Astrocyte (in vitro differentiated cells and primary cell): ENCODE results near the gene TMEM33. TPM values are rescaled to one million over a fixed set of nuclear protein-coding genes. Genes with fewer than 3 reads are reported as not detected.

Experiments used
- DNase-seq: peaks from one replicate; pipeline ENCODE4 v3.0.0-alpha.2; 2010; ENCODE audit warnings: low read depth
- FAIRE-seq: peaks from 2 replicates; lab custom pipeline; 2011; peaks lifted over from hg19 to GRCh38; lab: Jason Lieb, UNC
- H2AFZ ChIP-seq: 2 replicates; pipeline ENCODE4 v1.6.0; 2012; ENCODE audit warnings: low read depth, low read length, inconsistent platforms
- H3K27ac ChIP-seq: 2 replicates; pipeline ENCODE4 v1.5.1; 2011; ENCODE audit warnings: low read depth, low read length, inconsistent platforms
- H3K27me3 ChIP-seq: 2 replicates; pipeline ENCODE4 v1.6.0; 2011; ENCODE audit warnings: low read length, inconsistent platforms; ENCODE audit not compliant: insufficient read depth
- H3K36me3 ChIP-seq: 2 replicates; pipeline ENCODE4 v1.5.1; 2011; ENCODE audit warnings: low read length, inconsistent platforms; ENCODE audit not compliant: insufficient read depth
- H3K4me1 ChIP-seq: 2 replicates; pipeline ENCODE4 v1.5.1; 2011; ENCODE audit warnings: low read length, inconsistent platforms; ENCODE audit not compliant: insufficient read depth
- H3K4me2 ChIP-seq: 2 replicates; pipeline ENCODE4 v1.6.0; 2012; ENCODE audit warnings: low read length, inconsistent platforms
- H3K4me3 ChIP-seq: 2 replicates; pipeline ENCODE4 v1.5.1; 2011; ENCODE audit warnings: low read depth, mild to moderate bottlenecking, low read length, inconsistent platforms; ENCODE audit not compliant: insufficient read depth
- H3K79me2 ChIP-seq: 2 replicates; pipeline ENCODE4 v1.6.0; 2012; ENCODE audit warnings: mild to moderate bottlenecking, low read length, inconsistent platforms; ENCODE audit not compliant: insufficient read depth
- H3K9ac ChIP-seq: 2 replicates; pipeline ENCODE4 v1.6.0; 2012; ENCODE audit warnings: mild to moderate bottlenecking, low read length, inconsistent platforms
- H3K9me3 ChIP-seq: 2 replicates; pipeline ENCODE4 v1.5.1; 2012; ENCODE audit warnings: low read depth, mild to moderate bottlenecking, low read length, inconsistent platforms; ENCODE audit not compliant: insufficient read depth
- H4K20me1 ChIP-seq: 2 replicates; pipeline ENCODE4 v1.6.0; 2012; ENCODE audit warnings: low read length, inconsistent platforms; ENCODE audit not compliant: insufficient read depth
- H3K27ac Mint-ChIP-seq: one replicate; pipeline ENCODE4 v1.8.0; 2021; ENCODE audit warnings: mild to moderate bottlenecking, mixed read lengths; ENCODE audit not compliant: unreplicated experiment
- H3K27me3 Mint-ChIP-seq: one replicate; pipeline ENCODE4 v1.8.0; 2021; ENCODE audit warnings: low read depth, mixed read lengths; ENCODE audit not compliant: unreplicated experiment
- H3K36me3 Mint-ChIP-seq: one replicate; pipeline ENCODE4 v1.8.0; 2021; ENCODE audit warnings: low read depth, mixed read lengths; ENCODE audit not compliant: unreplicated experiment
- H3K4me1 Mint-ChIP-seq: one replicate; pipeline ENCODE4 v1.8.0; 2021; ENCODE audit warnings: low read depth, mixed read lengths; ENCODE audit not compliant: unreplicated experiment
- H3K4me3 Mint-ChIP-seq: one replicate; pipeline ENCODE4 v1.8.0; 2021; ENCODE audit warnings: mild to moderate bottlenecking, moderate library complexity, mixed read lengths; ENCODE audit not compliant: unreplicated experiment
- H3K9me3 Mint-ChIP-seq: one replicate; pipeline ENCODE4 v1.8.0; 2021; ENCODE audit warnings: mild to moderate bottlenecking, mixed read lengths; ENCODE audit not compliant: unreplicated experiment
- CTCF ChIP-seq: IDR thresholded peaks from 2 replicates; pipeline ENCODE4 v1.5.1; 2011; ENCODE audit warnings: low read depth, mild to moderate bottlenecking, inconsistent platforms, low read length, moderate library complexity; ENCODE audit not compliant: insufficient read depth
- EZH2 ChIP-seq: IDR thresholded peaks from 2 replicates; pipeline ENCODE4 v1.6.1; 2012; ENCODE audit warnings: mild to moderate bottlenecking, low read length, inconsistent platforms; ENCODE audit not compliant: insufficient read depth
- total RNA-seq: library from RNA; stranded (reverse); gene quantifications from 2 replicates; pipeline ENCODE4 v1.2.1, GENCODE V29; 2021

Gene TMEM33
- total RNA-seq, 1 donor from 2014 or later, result 84.0 TPM

GRCh38 chr4:41935652-41936021, 408 bp downstream of the TMEM33 start:
- H3K79me2 ChIP-seq, result peaks cover 55% of the 10 kb centered on the region
- peaks cover 3% of the 10 kb centered on the region for H3K27me3 ChIP-seq
- Mint-ChIP-seq H3K27ac (peak overlapping the region; percentile 81), H3K4me3 (peak overlapping the region; percentile 95), H3K27me3 (no peaks in the 10 kb centered on the region), H3K9me3 (no peaks in the 10 kb centered on the region), H3K4me1 (peaks cover 13% of the 10 kb centered on the region), H3K36me3 (peaks cover 6% of the 10 kb centered on the region)
- H4K20me1 ChIP-seq, result peaks cover 26% of the 10 kb centered on the region
- no peak for TF ChIP-seq CTCF
- no peaks in the 10 kb centered on the region for H3K9me3 ChIP-seq
- peak overlapping the region; percentile 91 for H3K4me3 ChIP-seq
- peaks cover 4% of the 10 kb centered on the region for H3K36me3 ChIP-seq
- peak overlapping the region; percentile 91 for H3K9ac ChIP-seq
- H3K4me1 ChIP-seq, result peaks cover 7% of the 10 kb centered on the region
- H3K27ac ChIP-seq, result peak overlapping the region; percentile 78
- H3K4me2 ChIP-seq, result peak overlapping the region; percentile 87
- DNase-seq (no peak), FAIRE-seq (no peak)
- H2AFZ ChIP-seq, result peak overlapping the region; percentile 93

DNA sequence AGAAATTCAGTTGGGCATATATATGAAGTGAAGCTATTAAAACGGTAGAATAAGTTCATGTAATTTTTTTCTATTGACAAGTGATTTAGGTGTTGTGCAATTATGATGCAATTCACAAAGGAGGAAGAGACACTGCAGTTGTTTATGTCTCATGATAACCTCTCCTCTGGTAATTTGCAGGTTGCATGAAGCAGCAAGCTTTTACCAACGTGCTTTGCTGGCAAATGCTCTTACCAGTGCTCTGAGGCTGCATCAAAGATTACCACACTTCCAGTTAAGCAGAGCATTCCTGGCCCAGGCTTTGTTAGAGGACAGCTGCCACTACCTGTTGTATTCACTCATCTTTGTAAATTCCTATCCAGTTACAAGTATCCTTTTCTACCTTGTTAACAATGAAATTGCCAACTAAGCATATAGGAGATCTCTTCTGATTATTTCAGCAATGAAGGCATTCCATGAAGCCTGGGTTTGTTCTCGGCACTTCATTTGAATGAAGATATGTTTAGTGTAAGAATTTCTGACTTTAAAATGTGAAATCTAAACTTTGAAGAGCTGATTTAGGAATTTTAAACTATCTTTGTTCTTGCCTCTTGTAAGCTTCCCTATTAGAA, 3.9 kb downstream of the TMEM33 start:
- DNase-seq, result no peak
- Mint-ChIP-seq H3K36me3 (peaks cover 6% of the 10 kb centered on the region), H3K27me3 (no peaks in the 10 kb centered on the region), H3K4me3 (no peak overlapping the region), H3K4me1 (peaks cover 13% of the 10 kb centered on the region), H3K27ac (no peak overlapping the region), H3K9me3 (no peaks in the 10 kb centered on the region)
- Histone ChIP-seq H3K4me1 (peaks cover 7% of the 10 kb centered on the region), H3K27me3 (no peaks in the 10 kb centered on the region), H3K79me2 (peaks cover 83% of the 10 kb centered on the region), H3K9ac (no peak overlapping the region), H3K36me3 (peaks cover 4% of the 10 kb centered on the region), H4K20me1 (peaks cover 38% of the 10 kb centered on the region), H3K4me3 (no peak overlapping the region), H3K9me3 (no peaks in the 10 kb centered on the region), H3K4me2 (no peak overlapping the region), H3K27ac (no peak overlapping the region), H2AFZ (no peak overlapping the region)
- no peak for FAIRE-seq
- TF ChIP-seq CTCF (no peak), EZH2 (no peak)

- Mint-ChIP-seq H3K27ac (no peak overlapping the region), H3K9me3 (no peaks in the 10 kb centered on the region), H3K4me1 (peaks cover 13% of the 10 kb centered on the region), H3K4me3 (no peak overlapping the region), H3K36me3 (peaks cover 4% of the 10 kb centered on the region), H3K27me3 (no peaks in the 10 kb centered on the region)
- Histone ChIP-seq H3K9me3 (no peaks in the 10 kb centered on the region), H3K36me3 (peaks cover 9% of the 10 kb centered on the region), H3K4me2 (no peak overlapping the region), H3K4me3 (no peak overlapping the region), H3K27me3 (no peaks in the 10 kb centered on the region), H3K79me2 (peaks cover 75% of the 10 kb centered on the region), H3K9ac (no peak overlapping the region), H4K20me1 (peaks cover 35% of the 10 kb centered on the region), H3K4me1 (peaks cover 7% of the 10 kb centered on the region), H2AFZ (no peak overlapping the region), H3K27ac (no peak overlapping the region)
- TF ChIP-seq CTCF, result no peak
- TF ChIP-seq EZH2, result no peak
- FAIRE-seq (no peak), DNase-seq (no peak)
These were observed 5.6 kb downstream of the TMEM33 start for GRCh38 chr4:41940834-41941233.
